Measurements from ENCODE around the gene COL8A2.

COL8A2 gene

DNA sequence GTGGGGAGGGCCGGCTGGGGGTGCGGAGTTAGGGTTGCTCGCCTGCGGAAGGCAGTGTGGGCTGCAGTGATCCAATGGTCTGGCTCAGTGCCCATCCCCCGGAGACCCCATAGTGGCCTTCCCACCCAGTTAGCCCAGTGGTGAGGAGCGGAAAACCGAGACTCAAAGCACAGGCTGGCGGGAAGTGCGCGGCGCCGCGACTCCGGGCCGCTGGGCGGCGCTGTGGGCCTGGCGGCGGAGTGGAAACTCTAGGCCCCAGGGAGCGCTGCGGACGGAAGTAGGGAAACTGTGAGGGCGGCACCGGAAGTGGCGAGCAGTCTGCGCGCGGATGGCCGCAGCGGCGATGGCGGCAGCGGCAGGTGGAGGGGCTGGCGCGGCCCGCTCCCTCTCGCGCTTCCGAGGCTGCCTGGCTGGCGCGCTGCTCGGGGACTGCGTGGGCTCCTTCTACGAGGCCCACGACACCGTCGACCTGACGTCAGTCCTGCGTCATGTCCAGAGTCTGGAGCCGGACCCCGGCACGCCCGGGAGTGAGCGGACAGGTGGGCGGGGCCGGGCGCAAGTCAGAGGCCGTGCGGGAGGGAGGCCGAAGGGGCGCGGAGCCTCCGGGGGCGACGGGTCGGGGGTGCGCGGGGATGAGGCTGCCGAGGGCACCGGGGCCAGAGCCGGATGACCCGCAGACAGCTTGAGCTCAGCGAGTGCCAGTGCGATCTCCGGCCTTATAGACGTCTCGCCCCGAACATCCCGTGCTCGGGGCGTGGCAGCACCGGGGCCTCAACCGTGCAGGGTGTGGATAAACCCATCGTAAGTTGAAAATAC, 36.2 kb downstream of the COL8A2 start, which contains the start of gene ADPRS:
ADPRS (plus strand) TSS at position 316 of the 816 bp plus-strand sequence; CDS start at position 329, 13 bp downstream.
- peak; percentile 59 to 74 for DNase-seq

GRCh38 chr1:36088265-36088576, 36.8 kb downstream of the COL8A2 start:
- no peak for DNase-seq

GRCh38 chr1:36087233-36088123, 37.5 kb downstream of the COL8A2 start:
- DNase-seq = no peak

GRCh38 chr1:36086529-36087232, 38.3 kb downstream of the COL8A2 start:
- no peak for DNase-seq

DNA sequence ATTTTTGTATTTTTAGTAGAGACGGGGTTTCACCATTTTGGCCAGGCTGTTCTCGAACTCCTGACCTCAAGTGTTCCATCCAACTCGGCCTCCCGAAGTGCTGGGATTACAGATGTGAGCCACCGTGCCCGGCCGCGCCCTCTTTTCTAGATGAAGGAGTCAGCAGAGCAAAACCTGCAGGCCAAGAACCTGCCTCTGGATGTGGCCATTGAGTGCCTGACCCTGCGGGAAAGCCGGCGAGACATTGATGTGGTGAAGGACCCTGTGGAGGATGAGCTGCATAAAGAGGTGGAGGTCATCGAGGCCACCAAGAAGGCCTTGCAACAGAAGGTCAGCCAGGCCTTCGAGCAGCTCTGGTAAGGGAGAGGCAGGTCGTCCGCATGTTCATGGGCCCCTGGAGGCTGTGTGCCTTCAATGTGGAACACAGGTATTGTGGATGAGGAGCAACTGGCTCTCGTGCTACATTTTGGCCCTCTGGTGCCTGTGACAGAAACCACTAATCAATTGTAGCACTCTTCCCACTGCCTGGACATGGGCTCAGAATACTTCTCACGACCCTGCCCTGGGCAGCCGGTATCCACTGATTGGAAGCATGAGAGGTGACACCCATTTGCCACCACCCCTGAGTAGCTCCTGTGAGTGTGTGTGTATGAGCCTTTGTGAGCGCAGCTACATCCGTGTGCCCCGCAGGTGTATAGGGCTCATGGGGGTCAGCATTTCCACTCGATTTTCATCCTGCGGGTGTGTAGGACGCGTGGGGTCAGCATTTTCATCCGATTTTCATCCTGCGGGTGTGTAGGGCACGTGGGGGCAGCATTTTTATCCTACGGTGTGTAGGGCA, 39.1 kb downstream of the COL8A2 start:
- DNase-seq = no peak

GRCh38 chr1:36085126-36085525, 39.9 kb downstream of the COL8A2 start:
- no peak for DNase-seq

DNA sequence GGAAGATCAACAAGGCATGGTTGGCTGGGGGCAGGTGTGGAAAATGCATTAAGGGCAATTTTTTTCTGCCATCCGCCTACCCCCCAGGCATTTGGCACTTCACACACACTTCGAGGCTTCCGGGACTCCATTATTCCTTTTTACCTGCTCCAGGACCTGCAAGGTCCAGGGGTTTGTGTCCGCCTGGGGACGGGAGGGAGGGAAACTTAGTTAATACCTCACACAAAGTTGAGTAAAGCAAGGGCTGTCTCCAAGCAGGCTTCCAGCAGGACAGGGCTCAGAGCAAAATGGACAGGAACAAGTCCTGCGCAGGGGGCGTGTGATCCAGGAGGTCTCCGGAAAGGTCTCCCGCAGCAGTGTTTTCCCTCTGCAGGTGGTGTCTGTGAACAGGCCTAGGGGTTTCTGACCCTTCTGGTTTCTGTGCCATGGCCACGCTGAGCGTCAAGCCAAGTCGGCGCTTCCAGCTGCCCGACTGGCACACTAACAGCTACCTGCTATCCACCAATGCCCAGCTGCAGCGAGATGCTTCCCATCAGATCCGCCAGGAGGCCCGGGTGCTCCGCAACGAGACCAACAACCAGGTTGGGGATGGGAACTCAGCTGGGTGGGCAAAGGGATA, 40.4 kb downstream of the COL8A2 start:
- DNase-seq = no peak

- DNase-seq = peak; percentile 46 to 51
Measured at GRCh38 chr1:36083635-36084496, 41.2 kb downstream of the COL8A2 start, which contains the start of gene TEKT2. Gene TEKT2, plus strand, starts transcription at chr1:36084094. Its CDS starts 828 bp downstream, at chr1:36084922.

GRCh38 chr1:36083219-36083618, 41.8 kb downstream of the COL8A2 start:
- no peak for DNase-seq

DNA sequence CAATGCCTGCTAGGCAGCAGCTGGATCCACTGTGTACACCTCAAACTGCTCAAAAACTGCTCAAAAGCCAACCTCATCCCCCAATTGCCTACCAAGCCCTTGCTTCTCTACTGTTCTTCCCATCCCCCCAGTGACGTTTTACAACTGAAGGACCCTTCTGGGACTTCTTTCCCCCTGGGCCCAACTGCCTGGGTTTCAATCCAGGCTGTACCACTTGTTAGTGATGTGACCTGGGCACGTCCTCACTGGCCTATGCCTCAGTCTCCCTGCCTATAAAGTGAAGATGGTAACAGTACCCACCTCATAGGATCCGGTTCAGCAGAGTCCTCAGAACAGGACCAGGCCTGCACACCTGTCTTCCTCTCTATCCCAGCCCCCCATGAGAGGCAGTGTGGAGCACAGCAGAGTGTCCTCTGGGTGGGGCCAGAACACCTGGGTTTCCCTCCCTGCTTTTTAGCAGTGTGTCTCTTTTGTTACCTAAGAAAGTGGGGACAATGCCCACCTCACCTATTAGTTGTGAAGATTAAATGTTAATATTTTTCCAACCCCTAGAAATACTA, 43.0 kb downstream of the COL8A2 start:
- no peak for DNase-seq

GRCh38 chr1:36080801-36081200, 44.2 kb downstream of the COL8A2 start:
- DNase-seq = no peak

DNA sequence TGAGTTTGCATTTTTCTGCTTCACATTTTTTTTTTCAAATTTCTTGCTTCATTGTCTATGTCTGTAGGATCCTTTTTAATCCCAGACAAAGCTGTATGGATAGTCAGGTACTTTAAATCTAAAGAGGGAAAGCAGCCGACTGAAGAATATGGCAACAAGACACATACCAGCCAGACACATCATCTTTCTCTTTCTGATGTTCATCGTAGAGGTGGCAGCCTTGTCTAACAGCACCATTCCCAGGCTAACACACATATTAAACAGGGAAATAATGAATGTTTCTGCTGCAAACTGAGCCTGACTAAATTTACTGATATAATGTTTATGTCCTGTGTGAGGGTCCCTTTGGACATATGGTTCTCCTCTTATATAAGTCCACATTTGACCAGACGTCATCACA, 44.8 kb downstream of the COL8A2 start:
- no peak for DNase-seq

- DNase-seq = no peak
Measured at GRCh38 chr1:36076979-36077573, 47.9 kb downstream of the COL8A2 start.

DNA sequence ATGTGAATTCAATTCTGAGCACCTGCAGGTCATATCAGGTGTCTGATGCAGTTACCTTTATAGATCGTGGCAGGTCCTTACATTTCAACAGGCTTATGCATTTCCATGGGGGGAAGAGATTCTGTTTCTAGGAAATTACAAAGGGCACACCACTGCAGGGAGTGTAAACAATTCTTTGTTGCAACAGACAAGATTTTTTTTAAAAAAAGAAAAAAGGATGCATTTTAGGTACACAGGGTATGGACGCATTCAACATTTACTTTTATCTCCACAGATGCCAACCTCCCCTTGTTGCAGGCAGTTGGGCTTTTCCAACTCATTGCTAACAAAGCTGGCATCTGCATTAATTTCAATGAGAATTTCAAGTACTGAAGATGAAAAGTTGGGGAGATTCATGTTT, 54.7 kb downstream of the COL8A2 start:
- peak; percentile 10 to 82 for DNase-seq

DNA sequence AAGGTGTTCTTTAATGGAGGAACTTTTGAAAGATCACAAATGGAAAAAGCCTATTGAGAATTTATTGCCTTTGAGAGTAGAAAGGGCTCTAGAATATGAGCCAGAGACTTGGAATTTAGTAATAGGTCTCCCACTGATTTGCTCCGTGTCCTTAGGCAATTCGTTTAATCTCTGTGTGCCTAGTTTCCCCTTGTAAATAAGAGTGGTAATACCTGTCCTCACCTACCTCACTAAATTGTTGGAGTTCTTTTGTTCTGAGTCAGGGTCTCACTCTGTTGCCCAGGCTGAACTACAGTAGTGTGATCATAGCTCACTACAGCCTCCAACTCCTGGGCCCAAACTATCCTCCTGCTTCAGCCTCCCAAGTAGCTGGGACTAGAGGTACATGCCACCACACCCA, 56.2 kb downstream of the COL8A2 start:
- no peak for DNase-seq

DNA sequence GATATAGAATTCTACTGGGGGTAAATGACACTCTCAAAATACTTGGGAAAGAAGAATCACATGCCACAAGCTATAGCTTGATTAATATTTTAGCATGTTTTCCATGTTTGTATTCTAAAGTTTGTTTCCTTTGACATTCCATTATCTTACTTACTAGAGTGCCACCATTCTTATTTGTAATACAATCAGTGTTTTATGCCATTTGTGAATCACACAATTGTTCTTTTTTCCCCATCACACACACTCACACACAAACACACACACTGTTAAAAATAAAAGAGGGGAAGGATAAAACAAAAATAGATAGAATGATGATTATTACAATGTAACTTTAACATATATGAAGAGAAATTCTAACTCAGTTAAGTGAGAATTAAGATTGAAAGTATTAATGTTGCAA, 57.2 kb downstream of the COL8A2 start:
- DNase-seq = no peak

- DNase-seq = no peak
Measured at GRCh38 chr1:36062315-36062714, 62.7 kb downstream of the COL8A2 start.

DNA sequence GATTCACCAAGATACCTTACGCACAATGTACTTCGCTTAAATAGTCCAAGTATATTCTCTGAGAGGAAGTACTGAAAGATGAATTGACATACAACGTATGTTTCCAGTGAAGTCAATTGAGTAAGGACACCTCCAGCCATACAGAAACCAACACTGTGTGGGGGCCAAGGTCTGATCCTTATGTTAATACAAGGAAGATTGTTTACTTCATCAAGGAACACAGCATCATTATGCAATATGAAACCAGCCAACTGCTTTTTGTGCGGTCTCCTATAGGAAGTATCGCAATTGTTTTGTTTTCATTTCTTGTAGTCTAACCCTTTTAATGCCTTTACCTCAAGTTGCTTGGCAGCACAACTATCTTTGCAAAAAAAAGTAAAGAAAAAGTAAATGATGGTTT, 69.3 kb downstream of the COL8A2 start:
- DNase-seq = no peak

GRCh38 chr1:36053978-36054377, 71.0 kb downstream of the COL8A2 start:
- no peak for DNase-seq

DNA sequence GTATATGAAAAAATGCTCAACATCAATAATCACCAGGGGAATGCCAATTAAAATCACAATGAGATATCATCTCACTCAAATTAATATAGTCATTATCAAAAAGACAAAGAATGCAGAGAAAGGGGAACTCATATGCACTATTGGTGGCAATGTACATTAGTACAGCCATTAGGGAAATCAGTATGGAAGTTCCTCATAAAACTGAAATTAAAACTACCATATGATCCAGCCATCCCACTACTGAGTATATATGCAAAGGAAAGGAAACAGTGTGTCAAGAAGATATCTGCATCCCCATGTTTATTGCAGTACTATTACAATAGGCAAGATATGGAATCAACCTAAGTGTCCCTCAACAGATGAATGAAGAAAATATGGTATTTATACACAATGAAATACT, 73.2 kb downstream of the COL8A2 start:
- no peak for DNase-seq
